ENCODE data around the gene SMIM11.
"Not testable (repeated sequence)": the region's sequence is repeated elsewhere in the genome, so short reads cannot be mapped to it uniquely, and the experiment has no call there.

SMIM11 gene

GRCh38 chr21:34427339-34427738 is 52.0 kb downstream of the SMIM11 start:
- not testable (repeated sequence) for DNase-seq

GRCh38 chr21:34428441-34428840 is 53.1 kb downstream of the SMIM11 start:
- DNase-seq: not testable (repeated sequence)

DNA sequence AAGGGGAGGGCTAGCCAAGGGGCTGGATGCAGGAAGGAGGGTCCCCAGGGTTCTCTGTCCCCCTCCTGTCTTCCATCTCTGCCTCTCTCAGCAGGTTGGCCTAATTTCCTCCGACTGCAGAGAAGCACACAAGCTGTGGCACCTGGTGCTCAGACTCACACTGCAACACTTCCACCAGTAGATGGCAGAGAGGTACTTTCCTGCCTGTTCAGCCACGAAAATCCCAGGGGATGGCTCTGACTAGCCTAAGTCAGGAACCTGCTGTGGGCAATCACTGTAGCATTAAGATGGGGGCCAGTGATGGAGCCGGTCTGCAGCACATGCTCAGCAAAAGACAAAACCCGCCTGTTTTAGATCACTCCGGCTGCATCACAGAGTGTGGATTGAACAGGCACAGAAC is 54.4 kb downstream of the SMIM11 start:
- not testable (repeated sequence) for DNase-seq

Measured in activated effector memory CD4-positive, alpha-beta T cell treated with anti-CD3 and anti-CD28 coated beads, Interleukin-2, amount 50 U/mL, for 16 hours (primary cell).